Pons (tissue), 1 donor: ENCODE data around the gene QDPR.
"Not testable (repeated sequence)": the region's sequence is repeated elsewhere in the genome, so short reads cannot be mapped to it uniquely, and the experiment has no call there.

ENCODE experiments used
- DNase-seq: peaks from one replicate; pipeline ENCODE4 v3.0.0-alpha.2; 2016; ENCODE audit warnings: low spot score

QDPR gene

GRCh38 chr4:17490575-17491059, 21.3 kb downstream of the QDPR start:
- no peak for DNase-seq

GRCh38 chr4:17489721-17490120, 22.2 kb downstream of the QDPR start:
- DNase-seq, result no peak

DNA sequence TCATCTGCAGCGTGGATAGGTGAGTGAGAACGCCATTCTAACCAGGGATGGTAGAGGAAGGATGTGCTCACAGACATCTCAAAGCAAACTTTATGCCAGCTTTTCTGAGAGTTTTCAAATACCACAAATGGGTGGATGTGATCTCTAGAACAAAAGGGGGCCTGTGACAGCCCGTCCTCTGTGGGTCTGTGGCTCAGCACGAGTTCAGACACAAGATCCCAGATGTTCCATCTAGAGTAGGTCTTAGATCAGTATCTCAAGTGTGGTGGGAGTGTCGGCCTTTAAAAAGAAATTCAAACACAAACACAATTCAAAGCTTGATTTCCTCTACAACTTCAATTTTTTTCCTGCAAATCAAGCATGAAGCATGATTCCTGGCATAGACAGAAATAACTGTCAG, 22.8 kb downstream of the QDPR start:
- no peak for DNase-seq

GRCh38 chr4:17482716-17483115, 29.2 kb downstream of the QDPR start:
- no peak for DNase-seq

DNA sequence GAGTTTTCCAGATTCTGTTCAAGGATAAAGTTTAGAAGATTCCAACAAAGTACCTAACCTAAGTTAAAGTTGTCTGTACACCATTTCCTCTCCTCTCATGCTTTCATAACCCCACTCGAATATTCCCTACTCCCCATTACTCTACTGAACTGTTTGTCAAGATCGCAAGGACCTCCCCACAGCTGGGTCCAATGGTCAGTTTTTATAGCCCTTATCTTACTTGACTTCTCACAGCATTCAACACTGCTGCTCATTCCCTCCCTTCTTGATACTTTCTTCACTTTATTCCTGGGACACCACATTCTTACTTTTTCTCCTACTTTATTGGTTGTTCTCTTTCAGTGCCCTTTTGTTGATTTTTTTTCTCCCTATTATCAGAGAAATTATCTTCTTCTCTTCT, 30.9 kb downstream of the QDPR start:
- no peak for DNase-seq

DNA sequence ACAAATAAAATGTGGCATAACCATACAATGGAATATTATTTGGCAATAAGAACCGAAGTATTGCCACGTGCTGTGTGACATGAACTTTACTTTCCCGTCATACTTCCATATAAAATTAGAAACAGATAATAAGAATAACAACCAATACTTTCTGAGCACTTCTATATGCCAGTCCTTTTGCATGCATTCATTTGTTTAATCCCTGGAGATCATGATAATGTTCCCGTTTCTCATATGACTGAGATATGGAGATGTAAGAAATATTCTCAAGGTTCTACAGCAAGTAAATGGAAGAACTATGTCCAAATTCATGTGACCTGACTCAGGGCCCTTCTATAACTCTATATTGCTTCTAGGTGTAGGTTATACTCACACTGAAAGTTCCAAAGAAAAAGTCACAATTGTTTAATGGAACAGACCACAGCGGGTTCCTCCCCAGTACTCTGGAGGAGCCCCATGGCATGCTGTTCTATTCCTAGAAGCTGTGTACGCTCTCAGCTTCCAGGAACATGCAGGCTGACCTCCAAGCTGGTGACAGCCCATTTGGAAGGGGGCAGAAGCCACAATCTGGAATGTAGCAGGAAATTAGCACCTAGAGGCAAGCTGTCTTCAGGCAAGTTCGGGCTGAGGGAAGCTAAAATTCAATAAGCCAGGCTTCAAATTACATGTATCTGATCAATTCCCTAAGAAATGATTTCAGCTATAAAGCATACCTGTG, 31.5 kb downstream of the QDPR start:
- DNase-seq, result no peak

DNA sequence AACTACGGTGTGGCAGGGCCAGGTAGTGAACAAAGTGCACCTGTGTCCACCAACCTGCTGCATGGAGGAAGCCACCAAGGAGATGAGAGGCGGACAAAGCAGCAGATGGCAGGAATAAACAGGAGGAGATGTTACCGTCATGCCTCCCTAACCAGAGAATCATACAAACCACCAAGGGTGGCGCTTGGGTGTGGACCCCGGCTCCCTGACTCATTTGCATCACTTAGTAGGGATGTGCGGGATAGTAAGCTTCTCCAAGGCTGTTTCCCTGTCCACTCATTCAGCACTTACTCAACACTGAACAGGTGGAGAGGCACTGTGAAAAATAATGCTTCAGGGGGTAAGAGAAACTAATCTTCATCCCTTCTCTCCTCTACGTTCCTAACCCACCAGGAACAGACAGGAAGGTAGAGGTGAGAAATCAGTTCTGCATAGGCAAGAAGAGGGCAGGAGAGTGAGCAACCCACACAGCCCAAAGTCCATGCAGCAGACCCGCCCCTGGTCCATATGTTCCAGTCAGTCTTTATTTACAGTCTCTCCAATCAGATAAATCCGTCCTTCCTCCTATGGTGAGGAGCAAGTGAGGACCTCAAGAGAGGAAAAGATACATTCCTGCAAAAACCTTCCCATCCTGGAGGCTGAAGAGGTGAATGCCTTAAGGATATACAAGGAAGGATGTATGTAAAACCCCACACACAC, 34.0 kb downstream of the QDPR start:
- no peak for DNase-seq

- no peak for DNase-seq
Measured at GRCh38 chr4:17476853-17477252, 35.0 kb downstream of the QDPR start.

DNA sequence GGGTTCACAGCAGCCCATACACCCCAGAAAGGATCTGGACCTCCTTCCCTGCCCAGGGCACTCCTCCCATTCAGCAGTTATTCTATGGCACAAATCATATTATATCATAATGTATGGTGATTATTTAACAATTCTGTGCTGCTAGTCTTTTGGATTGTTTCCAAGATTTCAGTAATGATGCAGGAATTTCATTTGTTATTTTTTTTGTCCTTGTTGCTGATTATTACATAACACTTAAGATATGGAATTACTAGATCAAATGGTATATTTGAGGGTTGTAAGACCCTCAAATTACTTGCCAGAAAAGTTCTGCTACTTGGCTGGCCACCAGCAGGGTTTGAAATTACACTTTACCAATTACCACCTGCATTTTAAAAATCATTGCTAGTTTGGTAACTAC, 36.4 kb downstream of the QDPR start:
- no peak for DNase-seq

GRCh38 chr4:17469931-17470674, 41.8 kb downstream of the QDPR start:
- peak; percentile 68 for DNase-seq

DNA sequence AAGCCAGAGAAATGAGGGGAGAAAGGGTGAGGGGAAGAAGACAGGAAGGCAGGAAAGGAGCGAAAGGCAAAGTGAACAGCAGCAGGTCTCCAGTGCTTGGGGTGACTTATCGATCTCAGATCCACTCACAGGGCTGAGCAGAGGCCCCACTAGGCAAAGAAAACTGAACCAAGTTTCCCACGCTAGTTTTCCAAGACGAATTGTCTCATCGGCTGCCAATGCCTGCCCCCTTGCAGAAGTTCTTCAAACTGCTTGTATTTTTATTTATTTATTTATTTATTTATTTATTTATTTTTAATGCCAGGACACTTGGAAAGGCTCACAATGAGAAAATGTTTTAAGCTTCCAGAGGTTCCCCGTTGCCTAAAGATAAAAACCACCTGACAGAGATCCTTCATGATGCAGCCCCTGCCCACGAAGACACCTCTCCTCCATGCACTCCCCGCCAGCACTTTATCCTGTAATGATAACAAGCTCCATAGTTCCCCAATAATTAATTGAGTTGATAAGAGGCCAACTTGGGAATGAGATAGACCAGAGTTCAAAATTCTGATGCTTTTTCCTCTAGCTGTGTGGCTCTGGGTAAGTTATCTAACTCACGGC, 43.2 kb downstream of the QDPR start:
- DNase-seq, result peak; percentile 56

GRCh38 chr4:17463606-17464005, 48.3 kb downstream of the QDPR start:
- DNase-seq, result no peak

DNA sequence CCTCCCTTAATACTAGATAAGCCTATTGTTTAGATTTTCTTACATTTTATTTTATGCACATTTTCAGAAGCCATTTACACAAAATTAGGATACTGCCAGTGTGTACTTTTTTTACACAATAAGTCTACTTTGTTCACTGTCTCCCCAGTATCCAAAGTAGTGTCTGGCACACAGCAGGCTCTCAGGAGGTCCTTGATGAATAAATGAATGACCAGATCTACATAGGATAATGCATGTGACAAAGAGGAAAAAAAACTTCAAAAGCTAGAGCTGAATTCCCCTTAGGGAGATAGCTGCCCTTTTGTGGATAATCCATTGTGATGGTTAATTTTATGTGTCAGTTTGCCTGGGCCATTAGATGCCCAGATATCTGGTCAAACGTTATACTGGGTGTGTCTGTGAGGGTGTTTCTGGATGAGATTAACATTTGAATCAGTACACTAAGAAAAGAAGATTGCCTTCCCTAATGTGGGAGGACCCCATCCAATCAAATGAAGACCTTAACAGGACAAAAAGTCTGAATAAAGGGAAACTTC, 61.6 kb downstream of the QDPR start:
- no peak for DNase-seq

GRCh38 chr4:17448689-17449088, 63.2 kb downstream of the QDPR start:
- DNase-seq, result no peak

- DNase-seq, result peak; percentile 86
Measured at GRCh38 chr4:17447675-17448298, 64.1 kb downstream of the QDPR start.

GRCh38 chr4:17447056-17447455, 64.8 kb downstream of the QDPR start:
- DNase-seq, result no peak

- not testable (repeated sequence) for DNase-seq
Measured at GRCh38 chr4:17442477-17442876, 69.4 kb downstream of the QDPR start.

- no peak for DNase-seq
Measured at GRCh38 chr4:17437396-17437795, 74.5 kb downstream of the QDPR start.

- DNase-seq, result no peak
Measured at GRCh38 chr4:17436750-17437090, 75.2 kb downstream of the QDPR start.
